Keratinocyte (primary cell): ENCODE measurements around the gene B3GAT1. TPM values are rescaled to one million over a fixed set of nuclear protein-coding genes. Genes with fewer than 3 reads are reported as not detected.

Experiments
- DNase-seq: peaks from one replicate; pipeline ENCODE4 v3.0.0-alpha.2; 2011; ENCODE audit warnings: low read depth, missing footprints, low spot score
- FAIRE-seq: peaks from 2 replicates; lab custom pipeline; 2011; peaks lifted over from hg19 to GRCh38; lab: Jason Lieb, UNC
- H2AFZ ChIP-seq: 2 replicates; pipeline ENCODE4 v1.6.0; 2012; ENCODE audit warnings: low read length, control low read depth, inconsistent platforms; ENCODE audit not compliant: control insufficient read depth
- H3K27ac ChIP-seq: 2 replicates; pipeline ENCODE4 v1.5.1; 2011; ENCODE audit warnings: low read length; ENCODE audit not compliant: control insufficient read depth, insufficient read depth
- H3K27me3 ChIP-seq: 3 replicates; pipeline ENCODE4 v1.6.0; 2011; ENCODE audit warnings: low read length; ENCODE audit not compliant: control insufficient read depth, insufficient read depth; ENCODE audit errors: extremely low read depth
- H3K36me3 ChIP-seq, 2 experiments: 2 replicates in 1 of 2; 3 replicates in 1 of 2; pipeline ENCODE4 v1.5.1; 2011; ENCODE audit warnings: low read length in 2 of 2, mild to moderate bottlenecking in 1 of 2; ENCODE audit not compliant: control insufficient read depth in 2 of 2, insufficient read depth in 2 of 2; ENCODE audit errors: extremely low read depth in 1 of 2
- H3K4me1 ChIP-seq: 3 replicates; pipeline ENCODE4 v1.5.1; 2011; ENCODE audit warnings: low read length; ENCODE audit not compliant: control insufficient read depth, insufficient read depth; ENCODE audit errors: extremely low read depth
- H3K4me2 ChIP-seq: 3 replicates; pipeline ENCODE4 v1.6.0; 2011; ENCODE audit warnings: low read depth, low read length; ENCODE audit not compliant: control insufficient read depth, insufficient read depth; ENCODE audit errors: extremely low read depth
- H3K4me3 ChIP-seq, 3 experiments: fragments of 200-600 bp in 1 of 3; sonication (generic) in 1 of 3; 2 replicates in 2 of 3; 3 replicates in 1 of 3; pipeline ENCODE4 v1.5.1; 2011 to 2016; ENCODE audit warnings: low read length in 3 of 3, mild to moderate bottlenecking in 3 of 3, control low read depth in 2 of 3, inconsistent platforms in 1 of 3, low read depth in 1 of 3, mixed read lengths in 1 of 3, mixed run types in 1 of 3, moderate library complexity in 1 of 3; ENCODE audit not compliant: control insufficient read depth in 2 of 3, insufficient read depth in 2 of 3; ENCODE audit errors: extremely low read depth in 1 of 3
- H3K79me2 ChIP-seq: 2 replicates; pipeline ENCODE4 v1.6.0; 2012; ENCODE audit warnings: low read length; ENCODE audit not compliant: control insufficient read depth, insufficient read depth
- H3K9ac ChIP-seq: 3 replicates; pipeline ENCODE4 v1.6.0; 2011; ENCODE audit warnings: low read length; ENCODE audit not compliant: control insufficient read depth, insufficient read depth; ENCODE audit errors: extremely low read depth
- H3K9me1 ChIP-seq: 3 replicates; pipeline ENCODE4 v1.6.0; 2011; ENCODE audit warnings: low read length; ENCODE audit not compliant: control insufficient read depth, insufficient read depth; ENCODE audit errors: extremely low read depth
- H3K9me3 ChIP-seq: 2 replicates; pipeline ENCODE4 v1.5.1; 2012; ENCODE audit warnings: low read depth, low read length; ENCODE audit not compliant: control insufficient read depth
- H4K20me1 ChIP-seq: 3 replicates; pipeline ENCODE4 v1.6.0; 2011; ENCODE audit warnings: low read length; ENCODE audit not compliant: control insufficient read depth, insufficient read depth; ENCODE audit errors: extremely low read depth
- EZH2 ChIP-seq: IDR thresholded peaks from one replicate; pipeline ENCODE4 v1.6.1; 2012; ENCODE audit warnings: inconsistent platforms, mild to moderate bottlenecking, low read length, moderate library complexity
- dilution Hi-C: fragments of 300-500 bp; cut with MboI; formaldehyde crosslinking; loops from one replicate; pipeline ENCODE4 v1.7.0; 2020; ENCODE audit warnings: low sequenced_read_pairs; ENCODE audit not compliant: extremely low pct_ligation_motif_present
- polyA plus RNA-seq, 5 experiments: library from polyadenylated mRNA; depleted of rRNA in 3 of 5; stranded (reverse) in 3 of 5; stranded (forward) in 1 of 5; unstranded in 1 of 5; fragments of >200 nt; gene quantifications; 1 replicate in 1 of 5; 2 replicates in 3 of 5; 3 replicates in 1 of 5; pipeline versions ENCODE4 v1.2.1 to v1.2.3, GENCODE V29; 2011 to 2012; ENCODE audit warnings: missing spikeins in 2 of 5, low read depth in 1 of 5, low replicate concordance in 1 of 5
- TF ChIP-seq, protein P1 (sequence below), 3 experiments: IDR thresholded peaks in 1 of 3; conservative IDR thresholded peaks in 1 of 3; optimal IDR thresholded peaks in 1 of 3; 2 replicates in 2 of 3; 3 replicates in 1 of 3; pipeline versions ENCODE3 to v1.5.1; 2011; ENCODE audit warnings: low read length in 3 of 3, mild to moderate bottlenecking in 3 of 3, moderate library complexity in 2 of 3, control low read depth in 1 of 3, inconsistent platforms in 1 of 3; ENCODE audit not compliant: insufficient read depth in 2 of 3; ENCODE audit errors: extremely low read depth in 1 of 3

Gene B3GAT1
- polyA plus RNA-seq, 1 donor (not counting 4 experiments of a cell fraction or from before 2014, with no cell fraction given) = 0.04 TPM

DNA sequence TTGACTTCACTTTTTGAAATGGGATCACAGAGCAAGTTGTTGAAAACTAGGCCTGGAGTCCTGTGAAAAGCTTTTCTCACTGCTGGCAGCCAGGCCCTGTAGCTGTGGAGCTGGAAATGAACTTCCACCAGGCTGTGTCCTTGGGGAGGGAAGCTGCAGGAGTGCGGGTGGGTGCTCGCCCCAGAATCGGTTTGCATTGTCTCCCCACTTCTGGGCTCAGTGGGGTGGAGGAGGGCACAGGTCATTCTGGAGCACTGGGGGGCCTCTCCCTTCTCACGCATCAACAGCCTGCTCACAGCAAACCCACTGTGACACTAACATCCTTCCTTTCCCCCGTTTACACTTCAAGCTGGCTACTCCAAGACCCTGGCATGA, 65.1 kb downstream of the B3GAT1 start:
- Histone ChIP-seq H4K20me1 (no peaks in the 10 kb centered on the region), H3K9ac (no peak overlapping the region), H3K36me3 (no peaks in the 10 kb centered on the region), H3K9me3 (no peaks in the 10 kb centered on the region), H3K9me1 (no peaks in the 10 kb centered on the region), H2AFZ (no peak overlapping the region), H3K79me2 (no peaks in the 10 kb centered on the region), H3K4me3 (no peak overlapping the region), H3K4me1 (no peaks in the 10 kb centered on the region), H3K27ac (no peak overlapping the region), H3K27me3 (no peaks in the 10 kb centered on the region), H3K4me2 (no peak overlapping the region)
- dilution Hi-C loops = no loop called here
- no peak for FAIRE-seq
- DNase-seq = no peak
- TF ChIP-seq, protein P1, sequence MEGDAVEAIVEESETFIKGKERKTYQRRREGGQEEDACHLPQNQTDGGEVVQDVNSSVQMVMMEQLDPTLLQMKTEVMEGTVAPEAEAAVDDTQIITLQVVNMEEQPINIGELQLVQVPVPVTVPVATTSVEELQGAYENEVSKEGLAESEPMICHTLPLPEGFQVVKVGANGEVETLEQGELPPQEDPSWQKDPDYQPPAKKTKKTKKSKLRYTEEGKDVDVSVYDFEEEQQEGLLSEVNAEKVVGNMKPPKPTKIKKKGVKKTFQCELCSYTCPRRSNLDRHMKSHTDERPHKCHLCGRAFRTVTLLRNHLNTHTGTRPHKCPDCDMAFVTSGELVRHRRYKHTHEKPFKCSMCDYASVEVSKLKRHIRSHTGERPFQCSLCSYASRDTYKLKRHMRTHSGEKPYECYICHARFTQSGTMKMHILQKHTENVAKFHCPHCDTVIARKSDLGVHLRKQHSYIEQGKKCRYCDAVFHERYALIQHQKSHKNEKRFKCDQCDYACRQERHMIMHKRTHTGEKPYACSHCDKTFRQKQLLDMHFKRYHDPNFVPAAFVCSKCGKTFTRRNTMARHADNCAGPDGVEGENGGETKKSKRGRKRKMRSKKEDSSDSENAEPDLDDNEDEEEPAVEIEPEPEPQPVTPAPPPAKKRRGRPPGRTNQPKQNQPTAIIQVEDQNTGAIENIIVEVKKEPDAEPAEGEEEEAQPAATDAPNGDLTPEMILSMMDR (optimal IDR thresholded peaks at IDR 0.05 in 1 of 3, IDR thresholded peaks at IDR 0.05 in 1 of 3, conservative IDR thresholded peaks at IDR 0.05 in 1 of 3; ENCODE audit: extremely low read depth in 1 of 3, insufficient read depth in 2 of 3, low read length in 3 of 3) = no peak
- no peak for TF ChIP-seq EZH2

DNA sequence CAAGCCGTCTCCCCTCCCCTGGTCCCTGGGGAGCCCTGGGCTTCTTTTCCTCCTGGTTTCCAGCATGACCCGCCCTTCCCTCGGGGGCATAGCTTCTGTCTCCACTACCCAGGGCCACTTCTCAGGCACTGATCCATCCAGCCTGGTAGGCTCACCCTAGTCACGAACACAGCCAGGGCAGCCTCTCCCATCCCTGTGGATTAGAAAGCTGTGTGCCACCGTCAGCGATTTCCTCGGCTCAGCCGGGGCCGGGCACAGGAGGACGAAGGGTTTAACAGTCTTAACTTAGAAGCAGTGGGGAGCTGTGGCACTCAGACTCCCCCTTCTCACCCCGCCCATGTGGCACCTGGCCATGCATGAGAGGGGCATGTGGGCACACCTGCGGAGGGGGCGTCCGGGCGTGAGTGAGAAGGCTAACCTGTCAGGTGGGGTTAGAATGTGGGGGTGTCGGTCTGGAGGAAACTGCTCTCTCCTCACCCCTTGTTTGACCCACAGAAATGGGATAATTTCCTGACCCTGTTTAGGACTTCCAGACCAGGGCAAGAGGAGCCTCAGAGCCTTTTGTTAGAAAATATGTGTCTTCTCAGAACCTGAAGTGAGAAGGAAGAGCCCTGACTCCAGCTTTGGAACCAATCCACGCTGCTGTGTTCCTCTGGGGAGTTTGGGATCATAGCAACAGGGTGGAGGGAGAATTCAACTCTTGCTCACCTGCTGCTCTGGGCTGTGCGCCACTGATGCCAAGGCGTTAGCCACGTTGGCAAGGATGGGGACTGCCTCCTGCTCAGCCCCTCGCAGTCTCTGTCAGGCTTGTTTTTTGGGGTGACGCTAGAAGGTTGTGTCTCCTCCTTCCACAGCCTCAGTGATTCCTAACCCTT, 65.7 kb downstream of the B3GAT1 start:
- dilution Hi-C loops = no loop called here
- Histone ChIP-seq H3K36me3 (no peaks in the 10 kb centered on the region), H3K4me3 (no peak overlapping the region), H3K9me1 (no peaks in the 10 kb centered on the region), H4K20me1 (no peaks in the 10 kb centered on the region), H3K4me2 (no peak overlapping the region), H3K27ac (no peak overlapping the region), H3K79me2 (no peaks in the 10 kb centered on the region), H3K9ac (no peak overlapping the region), H2AFZ (no peak overlapping the region), H3K9me3 (no peaks in the 10 kb centered on the region), H3K27me3 (no peaks in the 10 kb centered on the region), H3K4me1 (no peaks in the 10 kb centered on the region)
- TF ChIP-seq EZH2 = no peak
- TF ChIP-seq, protein P1 (optimal IDR thresholded peaks at IDR 0.05 in 1 of 3, IDR thresholded peaks at IDR 0.05 in 1 of 3, conservative IDR thresholded peaks at IDR 0.05 in 1 of 3; ENCODE audit: extremely low read depth in 1 of 3, insufficient read depth in 2 of 3, low read length in 3 of 3) = no peak
- FAIRE-seq (no peak), DNase-seq (no peak)
